Measurements from ENCODE around the gene PPARD. TPM values are rescaled to one million over a fixed set of nuclear protein-coding genes. Genes with fewer than 3 reads are reported as not detected.

Gene PPARD
- total and polyA plus RNA-seq, 8 donors, result 2.6 to 34.6 (median 17.9) TPM

DNA sequence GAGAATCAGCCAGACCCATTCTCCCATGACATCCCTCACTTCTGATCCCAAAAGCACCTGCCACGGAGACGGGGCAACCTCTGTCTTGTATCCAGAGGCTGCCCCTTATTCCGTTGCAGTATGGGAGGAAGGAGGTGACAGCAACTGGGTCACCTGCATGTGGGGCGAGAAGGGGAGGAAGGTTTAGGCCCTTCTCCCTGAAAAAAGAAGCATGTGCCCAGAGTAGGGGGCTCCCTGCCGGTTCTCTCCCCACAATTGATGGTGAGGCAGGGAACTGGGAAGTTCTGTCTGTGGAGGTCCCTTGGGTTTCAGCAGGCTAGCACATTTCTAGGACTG, 60.5 kb downstream of the PPARD start:
- intact Hi-C loops (cut with DNase I; ENCODE audit: low total_unique reads), result no loop called here
- H3K4me3 ChIP-seq, result no peak overlapping the region
- DNase-seq, result no peak
- H3K4me1 ChIP-seq, result peaks cover 25 to 48% (median 38%) of the 10 kb centered on the region in 4 donors
- H3K36me3 ChIP-seq, result peaks cover 0 to 4% (median 0%) of the 10 kb centered on the region in 4 donors
- H3K27ac ChIP-seq, result peak overlapping the region; percentile 0 to 84 (median 80)
- TF ChIP-seq, protein P1, sequence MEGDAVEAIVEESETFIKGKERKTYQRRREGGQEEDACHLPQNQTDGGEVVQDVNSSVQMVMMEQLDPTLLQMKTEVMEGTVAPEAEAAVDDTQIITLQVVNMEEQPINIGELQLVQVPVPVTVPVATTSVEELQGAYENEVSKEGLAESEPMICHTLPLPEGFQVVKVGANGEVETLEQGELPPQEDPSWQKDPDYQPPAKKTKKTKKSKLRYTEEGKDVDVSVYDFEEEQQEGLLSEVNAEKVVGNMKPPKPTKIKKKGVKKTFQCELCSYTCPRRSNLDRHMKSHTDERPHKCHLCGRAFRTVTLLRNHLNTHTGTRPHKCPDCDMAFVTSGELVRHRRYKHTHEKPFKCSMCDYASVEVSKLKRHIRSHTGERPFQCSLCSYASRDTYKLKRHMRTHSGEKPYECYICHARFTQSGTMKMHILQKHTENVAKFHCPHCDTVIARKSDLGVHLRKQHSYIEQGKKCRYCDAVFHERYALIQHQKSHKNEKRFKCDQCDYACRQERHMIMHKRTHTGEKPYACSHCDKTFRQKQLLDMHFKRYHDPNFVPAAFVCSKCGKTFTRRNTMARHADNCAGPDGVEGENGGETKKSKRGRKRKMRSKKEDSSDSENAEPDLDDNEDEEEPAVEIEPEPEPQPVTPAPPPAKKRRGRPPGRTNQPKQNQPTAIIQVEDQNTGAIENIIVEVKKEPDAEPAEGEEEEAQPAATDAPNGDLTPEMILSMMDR (IDR thresholded peaks at IDR 0.05), result no peak
- TF ChIP-seq EP300 (IDR thresholded peaks at IDR 0.05) (no peak), POLR2AphosphoS5 (IDR thresholded peaks at IDR 0.05) (no peak), POLR2A (IDR thresholded peaks at IDR 0.05) (no peak)
- WGBS, 5 donors, result 47 to 79% (median 65%) methylated on average over 5 of the region's 5 CpGs
- H3K27me3 ChIP-seq, result no peaks in the 10 kb centered on the region
- H3K9me3 ChIP-seq, result no peaks in the 10 kb centered on the region

DNA sequence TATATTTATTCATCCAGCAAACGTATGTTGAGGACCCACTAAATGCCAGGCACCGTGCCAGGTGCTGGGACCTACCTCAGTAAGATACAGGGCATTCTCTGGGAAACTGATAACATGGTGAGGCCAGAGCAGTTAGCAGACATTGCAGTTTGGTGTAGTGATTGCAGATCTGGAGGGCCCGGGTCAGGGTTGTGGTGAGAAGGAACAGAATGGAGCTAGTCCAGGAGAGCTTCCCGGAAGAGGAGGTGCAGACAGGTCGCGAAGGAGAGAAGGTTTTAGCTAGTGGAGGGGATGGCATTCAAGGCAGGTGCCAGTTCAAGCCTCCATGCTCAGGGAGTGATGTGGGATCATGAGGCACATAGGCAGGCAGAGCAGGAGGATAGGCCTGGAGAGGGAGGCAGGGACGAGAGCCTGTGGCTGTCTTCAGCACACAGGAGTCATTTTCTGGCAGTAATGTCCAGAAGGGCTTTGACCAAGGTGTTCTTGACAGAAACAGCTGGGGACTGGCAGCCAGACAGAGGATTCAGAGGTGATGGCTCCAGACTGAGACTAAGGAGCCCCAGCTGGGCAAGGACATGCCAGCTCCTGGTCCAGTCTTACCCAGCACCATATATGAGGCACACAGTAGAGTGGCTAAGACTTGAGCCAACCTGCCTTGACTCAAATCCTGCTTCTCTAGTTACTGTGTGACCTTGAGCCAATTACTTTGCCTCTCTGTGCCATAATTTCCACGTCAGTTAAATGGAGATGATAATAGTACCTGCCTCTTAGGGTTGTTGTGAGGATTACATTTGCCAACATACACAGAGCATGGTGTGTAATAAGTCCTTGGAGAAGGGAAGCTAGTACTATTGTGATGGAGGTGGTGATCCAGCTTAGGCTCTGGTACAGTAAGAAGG, 61.4 kb downstream of the PPARD start:
- WGBS, 5 donors, result 72 to 86% (median 80%) methylated on average over 8 of the region's 8 CpGs
- TF ChIP-seq EP300 (IDR thresholded peaks at IDR 0.05) (no peak), POLR2AphosphoS5 (IDR thresholded peaks at IDR 0.05) (no peak), POLR2A (IDR thresholded peaks at IDR 0.05) (no peak)
- TF ChIP-seq, protein P1 (IDR thresholded peaks at IDR 0.05), result no peak
- H3K9me3 ChIP-seq, result no peaks in the 10 kb centered on the region
- H3K27me3 ChIP-seq, result no peaks in the 10 kb centered on the region
- peak overlapping the region in 1 of 5 donors; percentile 84 for H3K27ac ChIP-seq
- H3K36me3 ChIP-seq, result peaks cover 0 to 4% (median 0%) of the 10 kb centered on the region in 4 donors
- intact Hi-C loops (cut with DNase I; ENCODE audit: low total_unique reads), result no loop called here
- no peak overlapping the region for H3K4me3 ChIP-seq
- peaks cover 25 to 48% (median 36%) of the 10 kb centered on the region in 4 donors for H3K4me1 ChIP-seq
- DNase-seq, result no peak

DNA sequence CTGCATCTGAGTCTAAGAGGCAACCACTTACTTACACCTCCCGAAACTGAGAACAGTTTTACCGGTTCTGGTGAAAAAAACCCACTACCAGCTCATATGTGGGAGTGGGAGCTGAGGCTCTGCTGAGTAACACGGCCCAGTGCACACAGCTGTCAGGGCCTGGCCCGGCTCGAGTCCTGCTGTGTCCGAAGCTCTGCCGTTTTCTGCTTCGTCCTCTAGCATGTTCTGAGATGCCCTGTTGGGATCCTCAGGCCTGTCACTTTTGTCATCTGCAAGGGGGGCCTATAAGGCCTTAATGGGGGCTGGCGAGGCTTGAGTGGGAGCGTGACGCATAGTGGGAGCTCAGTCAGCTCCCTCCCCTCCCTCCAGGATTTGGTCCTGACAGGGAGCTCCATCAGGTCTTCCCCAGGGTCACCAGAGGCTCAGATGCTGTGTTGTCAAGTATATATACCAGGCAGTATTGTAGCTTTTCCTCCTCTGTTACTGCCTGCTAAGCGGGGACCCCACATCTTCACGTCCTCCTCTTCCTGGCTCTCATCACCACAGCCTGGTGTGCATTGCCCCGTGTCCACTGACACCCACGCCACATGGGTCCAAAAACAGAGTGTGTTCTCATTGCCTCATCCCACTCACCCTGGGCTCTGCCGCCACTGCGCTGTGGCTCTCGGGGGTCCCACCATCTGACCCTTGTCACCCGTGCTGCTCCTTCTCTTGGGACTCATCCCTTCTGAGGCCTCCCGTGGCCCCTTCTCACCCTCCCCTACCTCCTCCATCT, 64.5 kb downstream of the PPARD start:
- no peak for DNase-seq
- no peaks in the 10 kb centered on the region for H3K27me3 ChIP-seq
- H3K4me1 ChIP-seq, result peaks cover 14 to 32% (median 21%) of the 10 kb centered on the region in 4 donors
- H3K9me3 ChIP-seq, result no peaks in the 10 kb centered on the region
- TF ChIP-seq POLR2A (IDR thresholded peaks at IDR 0.05), result no peak
- TF ChIP-seq EP300 (IDR thresholded peaks at IDR 0.05), result no peak
- TF ChIP-seq, protein P1 (IDR thresholded peaks at IDR 0.05), result no peak
- no peak for TF ChIP-seq POLR2AphosphoS5 (IDR thresholded peaks at IDR 0.05)
- no peak overlapping the region for H3K4me3 ChIP-seq
- no peak overlapping the region for H3K27ac ChIP-seq
- intact Hi-C loops (cut with DNase I; ENCODE audit: low total_unique reads), result no loop called here
- peaks cover 5 to 21% (median 20%) of the 10 kb centered on the region in 4 donors for H3K36me3 ChIP-seq
- 91 to 94% (median 93%) methylated on average over 13 to 20 of the region's 20 CpGs for WGBS, 5 donors

DNA sequence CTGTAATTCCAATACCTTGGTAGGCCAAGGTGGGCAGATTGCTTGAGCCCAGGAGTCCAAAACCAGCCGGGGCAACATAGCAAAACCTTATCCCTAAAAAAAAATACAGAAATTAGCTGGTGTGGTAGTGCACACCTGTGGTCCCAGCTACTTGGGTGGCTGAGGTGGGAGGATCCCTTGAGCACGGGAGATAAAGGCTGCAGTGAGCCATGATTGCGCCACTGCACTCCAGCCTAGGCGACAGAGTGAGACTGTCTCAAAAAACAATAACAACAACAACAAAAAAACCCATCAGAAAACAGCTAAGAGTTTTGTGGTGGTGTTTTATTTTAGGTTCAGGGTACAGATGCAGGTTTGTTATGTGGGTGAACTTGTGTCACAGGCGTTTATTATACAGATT, 66.9 kb downstream of the PPARD start:
- TF ChIP-seq, protein P1 (IDR thresholded peaks at IDR 0.05), result no peak
- 83 to 87% (median 85%) methylated on average over 5 of the region's 5 CpGs for WGBS, 5 donors
- Histone ChIP-seq H3K27ac (no peak overlapping the region), H3K9me3 (no peaks in the 10 kb centered on the region), H3K4me3 (no peak overlapping the region), H3K27me3 (no peaks in the 10 kb centered on the region), H3K4me1 (peaks cover 0 to 15% (median 2%) of the 10 kb centered on the region in 4 donors), H3K36me3 (peaks cover 21 to 45% (median 43%) of the 10 kb centered on the region in 4 donors)
- intact Hi-C loops (cut with DNase I; ENCODE audit: low total_unique reads), result no loop called here
- no peak for DNase-seq
